Calu3 (cell line): ENCODE data around the gene LYPD3. TPM values are rescaled to one million over a fixed set of nuclear protein-coding genes. Genes with fewer than 3 reads are reported as not detected.

ENCODE experiments used
- BruUV-seq: library from RNA; stranded (reverse); fragments of 400-500 nt; replicated peaks from 2 replicates; lab custom pipeline; 2021; lab: Mats Ljungman, UMichigan
- CTCF ChIA-PET: fragments of 300-600 bp; sonication (Branson Sonifier 250); formaldehyde crosslinking; loops from one replicate; lab custom pipeline; 2022; ENCODE audit warnings: antibody characterized with exemption; lab: Charles Lee
- DNase-seq: peaks from one replicate; pipeline ENCODE4 v3.0.0; 2022
- H3K27ac Mint-ChIP-seq: one replicate; pipeline ENCODE4 v1.8.0; 2022; ENCODE audit warnings: mixed read lengths; ENCODE audit not compliant: unreplicated experiment
- H3K27me3 Mint-ChIP-seq: one replicate; pipeline ENCODE4 v1.8.0; 2022; ENCODE audit warnings: mixed read lengths; ENCODE audit not compliant: unreplicated experiment
- H3K36me3 Mint-ChIP-seq: one replicate; pipeline ENCODE4 v1.8.0; 2022; ENCODE audit warnings: mild to moderate bottlenecking, moderate library complexity, mixed read lengths; ENCODE audit not compliant: insufficient read depth, unreplicated experiment
- H3K4me1 Mint-ChIP-seq: one replicate; pipeline ENCODE4 v1.8.0; 2022; ENCODE audit warnings: mild to moderate bottlenecking, low read depth, mixed read lengths; ENCODE audit not compliant: unreplicated experiment
- H3K4me3 Mint-ChIP-seq: one replicate; pipeline ENCODE4 v1.8.0; 2022; ENCODE audit warnings: mild to moderate bottlenecking, low read depth, moderate library complexity, mixed read lengths; ENCODE audit not compliant: unreplicated experiment
- H3K9me3 Mint-ChIP-seq: one replicate; pipeline ENCODE4 v1.8.0; 2022; ENCODE audit warnings: low read depth, mixed read lengths; ENCODE audit not compliant: unreplicated experiment
- CTCF ChIP-seq: fragments of 200-600 bp; IDR thresholded peaks from one replicate; pipeline ENCODE4 v1.8.0; 2022; ENCODE audit warnings: antibody characterized with exemption; ENCODE audit not compliant: unreplicated experiment
- intact Hi-C: fragments of 100-400 bp; cut with micrococcal nuclease; formaldehyde crosslinking; loops from one replicate; pipeline ENCODE4 v1.10.0; 2022; ENCODE audit not compliant: unreplicated experiment
- total RNA-seq: library from RNA; stranded (reverse); gene quantifications from 2 replicates; pipeline ENCODE4 v1.2.3, GENCODE V29; 2022

Gene LYPD3
- total RNA-seq, 1 experiment from 2014 or later, result 6.6 TPM

DNA sequence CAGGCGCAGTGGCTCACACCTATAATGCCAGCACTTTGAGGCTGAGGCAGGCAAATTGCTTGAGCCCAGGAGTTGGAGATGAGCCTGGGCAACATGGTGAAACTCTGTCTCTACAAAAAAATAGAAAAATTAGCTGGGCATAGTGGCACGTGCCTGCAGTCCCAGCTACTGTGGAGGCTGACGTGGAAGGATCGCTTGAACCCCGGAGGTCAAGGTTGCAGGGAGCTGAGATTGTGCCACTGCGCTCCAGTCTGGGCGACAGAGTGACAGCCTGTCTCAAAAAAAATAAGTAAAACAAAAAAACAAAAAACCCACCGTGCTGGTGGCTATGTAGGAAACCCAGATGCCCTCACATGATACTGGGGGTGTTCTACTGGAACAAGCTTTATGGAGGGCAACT is 22.8 kb upstream of the LYPD3 start:
- BruUV-seq, result no TSS peak
- H3K27me3 Mint-ChIP-seq, result no peaks in the 10 kb centered on the region
- H3K4me1 Mint-ChIP-seq, result no peaks in the 10 kb centered on the region
- peaks cover 9% of the 10 kb centered on the region for H3K36me3 Mint-ChIP-seq
- H3K27ac Mint-ChIP-seq, result no peak overlapping the region
- no peak overlapping the region for H3K4me3 Mint-ChIP-seq
- no peak for DNase-seq
- no peak for TF ChIP-seq CTCF
- H3K9me3 Mint-ChIP-seq, result no peaks in the 10 kb centered on the region
- intact Hi-C loops, result no loop called here
- CTCF ChIA-PET, result interaction anchor here (0.7 kb wide), 1 partner anchor 25 kb away, joined by 3 read pairs; no protein-coding TSS in a partner anchor

DNA sequence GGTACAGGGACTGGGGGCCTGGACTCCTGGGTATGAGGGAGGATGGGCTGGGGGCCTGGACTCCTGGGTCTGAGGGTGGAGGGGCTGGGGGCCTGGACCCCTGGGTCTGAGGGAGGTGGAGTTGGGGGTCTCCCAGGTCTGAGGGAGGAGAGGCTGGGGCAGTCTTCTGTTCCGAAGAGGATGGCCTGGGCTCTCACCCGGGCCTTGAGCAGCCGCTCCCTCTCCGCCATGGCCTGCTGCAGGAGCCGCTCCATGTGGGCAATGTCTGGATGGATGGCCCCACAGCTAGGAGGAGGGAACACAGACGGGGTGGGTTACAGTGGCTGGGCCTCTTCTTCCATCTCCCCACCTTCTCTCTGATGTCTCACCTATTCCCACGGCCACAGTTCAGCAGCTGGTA is 21.0 kb upstream of the LYPD3 start:
- no peaks in the 10 kb centered on the region for H3K4me1 Mint-ChIP-seq
- CTCF ChIA-PET, result no interaction called here
- no peak overlapping the region for H3K27ac Mint-ChIP-seq
- no peaks in the 10 kb centered on the region for H3K9me3 Mint-ChIP-seq
- no peaks in the 10 kb centered on the region for H3K27me3 Mint-ChIP-seq
- DNase-seq, result no peak
- H3K36me3 Mint-ChIP-seq, result peaks cover 9% of the 10 kb centered on the region
- TF ChIP-seq CTCF, result no peak
- no TSS peak for BruUV-seq
- intact Hi-C loops, result no loop called here
- no peak overlapping the region for H3K4me3 Mint-ChIP-seq

GRCh38 chr19:43485951-43486350 is 20.5 kb upstream of the LYPD3 start:
- no peak for TF ChIP-seq CTCF
- no peaks in the 10 kb centered on the region for H3K4me1 Mint-ChIP-seq

DNA sequence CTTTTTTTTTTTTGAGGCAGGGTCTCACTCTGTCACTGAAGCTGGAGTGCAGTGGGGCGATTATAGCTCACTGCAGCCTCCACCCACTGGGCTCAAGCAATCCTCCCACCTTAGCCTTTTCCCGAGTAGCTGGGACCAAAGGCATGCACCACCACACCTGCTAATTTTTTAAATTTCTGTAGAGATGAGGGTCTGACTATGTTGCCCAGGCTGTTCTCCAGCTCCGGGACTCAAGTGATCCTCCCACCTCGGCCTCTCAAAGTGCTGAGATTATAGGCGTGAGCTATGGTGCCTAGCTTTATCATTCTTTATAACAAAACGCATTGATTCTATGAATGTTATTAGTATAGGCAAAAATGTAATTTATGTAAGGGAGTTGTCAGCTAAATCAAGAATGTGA is 17.9 kb upstream of the LYPD3 start:
- DNase-seq, result no peak
- TF ChIP-seq CTCF, result no peak
- BruUV-seq, result no TSS peak
- no peaks in the 10 kb centered on the region for H3K9me3 Mint-ChIP-seq
- H3K4me1 Mint-ChIP-seq, result no peaks in the 10 kb centered on the region
- H3K27ac Mint-ChIP-seq, result no peak overlapping the region
- H3K4me3 Mint-ChIP-seq, result no peak overlapping the region
- no peaks in the 10 kb centered on the region for H3K27me3 Mint-ChIP-seq
- CTCF ChIA-PET, result interaction anchor here (0.6 kb wide), 1 partner anchor 317 kb away, joined by 5 read pairs; no protein-coding TSS in a partner anchor
- intact Hi-C loops, result no loop called here
- H3K36me3 Mint-ChIP-seq, result peaks cover 14% of the 10 kb centered on the region

More at GRCh38 chr19:43485951-43486350, 20.5 kb upstream of the LYPD3 start:
- intact Hi-C loops, result no loop called here
- no peak overlapping the region for H3K4me3 Mint-ChIP-seq
- H3K9me3 Mint-ChIP-seq, result no peaks in the 10 kb centered on the region
- CTCF ChIA-PET, result no interaction called here
- DNase-seq, result no peak
- H3K36me3 Mint-ChIP-seq, result peaks cover 9% of the 10 kb centered on the region
- H3K27ac Mint-ChIP-seq, result no peak overlapping the region
- H3K27me3 Mint-ChIP-seq, result no peaks in the 10 kb centered on the region
- no TSS peak for BruUV-seq
